Measurements from ENCODE around the gene KCNJ9. TPM values are rescaled to one million over a fixed set of nuclear protein-coding genes. Genes with fewer than 3 reads are reported as not detected.

Gene KCNJ9
- total RNA-seq, 3 donors from 2014 or later: not detected

GRCh38 chr1:160075836-160076235, 5.5 kb upstream of the KCNJ9 start:
- Mint-ChIP-seq H3K4me3 (no peak overlapping the region), H3K9me3 (no peaks in the 10 kb centered on the region), H3K4me1 (ENCODE audit: low read depth) (peaks cover 5% of the 10 kb centered on the region), H3K36me3 (ENCODE audit: insufficient read depth) (no peaks in the 10 kb centered on the region), H3K27me3 (ENCODE audit: low read depth) (peaks cover 54% of the 10 kb centered on the region)
- ATAC-seq (no peak), DNase-seq (no peak)

GRCh38 chr1:160076295-160076694, 5.0 kb upstream of the KCNJ9 start:
- Mint-ChIP-seq H3K4me3 (no peak overlapping the region), H3K27me3 (ENCODE audit: low read depth) (peaks cover 57% of the 10 kb centered on the region), H3K36me3 (ENCODE audit: insufficient read depth) (no peaks in the 10 kb centered on the region), H3K9me3 (no peaks in the 10 kb centered on the region), H3K4me1 (ENCODE audit: low read depth) (peaks cover 5% of the 10 kb centered on the region)
- no peak for DNase-seq
- no peak for ATAC-seq

- peaks cover 59% of the 10 kb centered on the region for H3K27me3 Mint-ChIP-seq (ENCODE audit: low read depth)
- H3K4me1 Mint-ChIP-seq (ENCODE audit: low read depth): peaks cover 5% of the 10 kb centered on the region
- H3K9me3 Mint-ChIP-seq: no peaks in the 10 kb centered on the region
- no peaks in the 10 kb centered on the region for H3K36me3 Mint-ChIP-seq (ENCODE audit: insufficient read depth)
- no peak overlapping the region for H3K4me3 Mint-ChIP-seq
- no peak for DNase-seq
- ATAC-seq: no peak
These were observed 3.9 kb upstream of the KCNJ9 start for GRCh38 chr1:160077486-160077885.

DNA sequence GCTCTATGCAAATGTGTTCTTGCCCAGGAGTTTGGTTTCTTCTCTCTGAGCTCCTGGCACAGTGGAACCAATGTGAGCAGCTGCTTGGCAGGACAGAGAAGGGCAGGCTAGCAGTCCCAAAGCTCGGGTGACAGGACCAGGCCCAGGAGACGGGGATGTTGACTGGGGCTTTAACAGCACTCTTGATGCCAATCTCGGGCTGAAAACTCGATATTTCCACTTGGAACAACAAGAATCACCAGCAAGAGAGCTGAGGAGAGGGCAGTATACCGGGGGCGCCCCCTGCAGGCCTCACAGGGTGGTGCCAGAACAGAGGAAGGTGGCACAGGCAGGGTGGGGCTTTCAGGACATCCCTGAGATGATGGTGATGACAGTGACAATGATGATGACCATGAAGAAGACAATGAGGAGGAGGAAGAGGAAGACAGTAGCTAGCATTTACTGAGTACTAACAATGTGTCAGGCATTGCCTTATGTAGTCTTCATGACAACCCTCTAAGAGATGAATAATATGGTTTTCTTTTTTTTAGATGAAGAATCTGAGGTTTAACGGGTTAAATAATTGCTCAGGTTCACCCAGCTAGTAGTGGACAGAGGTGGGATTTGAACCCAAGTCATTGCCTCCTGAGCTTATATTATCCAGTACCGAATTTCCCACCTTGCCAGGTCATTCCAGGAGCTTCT, 2.7 kb upstream of the KCNJ9 start:
- ATAC-seq (peak; percentile 86), DNase-seq (peak; percentile 48)
- H3K36me3 Mint-ChIP-seq (ENCODE audit: insufficient read depth): no peaks in the 10 kb centered on the region
- H3K27me3 Mint-ChIP-seq (ENCODE audit: low read depth): peaks cover 66% of the 10 kb centered on the region
- H3K4me1 Mint-ChIP-seq (ENCODE audit: low read depth): peaks cover 8% of the 10 kb centered on the region
- no peak overlapping the region for H3K4me3 Mint-ChIP-seq
- H3K9me3 Mint-ChIP-seq: no peaks in the 10 kb centered on the region

- DNase-seq (no peak), ATAC-seq (no peak)
- Mint-ChIP-seq H3K27me3 (ENCODE audit: low read depth) (peaks cover 65% of the 10 kb centered on the region), H3K4me3 (no peak overlapping the region), H3K9me3 (no peaks in the 10 kb centered on the region), H3K4me1 (ENCODE audit: low read depth) (peaks cover 12% of the 10 kb centered on the region), H3K36me3 (ENCODE audit: insufficient read depth) (no peaks in the 10 kb centered on the region)
These were observed 1.9 kb upstream of the KCNJ9 start for GRCh38 chr1:160079448-160079847.

- Mint-ChIP-seq H3K36me3 (ENCODE audit: insufficient read depth) (no peaks in the 10 kb centered on the region), H3K9me3 (no peaks in the 10 kb centered on the region), H3K4me3 (no peak overlapping the region), H3K27me3 (ENCODE audit: low read depth) (peaks cover 64% of the 10 kb centered on the region), H3K4me1 (ENCODE audit: low read depth) (peaks cover 14% of the 10 kb centered on the region)
- no peak for DNase-seq
- peak in 1 of 2 donors; percentile 11 for ATAC-seq
These were observed 797 bp upstream of the KCNJ9 start for GRCh38 chr1:160080381-160081100.

DNA sequence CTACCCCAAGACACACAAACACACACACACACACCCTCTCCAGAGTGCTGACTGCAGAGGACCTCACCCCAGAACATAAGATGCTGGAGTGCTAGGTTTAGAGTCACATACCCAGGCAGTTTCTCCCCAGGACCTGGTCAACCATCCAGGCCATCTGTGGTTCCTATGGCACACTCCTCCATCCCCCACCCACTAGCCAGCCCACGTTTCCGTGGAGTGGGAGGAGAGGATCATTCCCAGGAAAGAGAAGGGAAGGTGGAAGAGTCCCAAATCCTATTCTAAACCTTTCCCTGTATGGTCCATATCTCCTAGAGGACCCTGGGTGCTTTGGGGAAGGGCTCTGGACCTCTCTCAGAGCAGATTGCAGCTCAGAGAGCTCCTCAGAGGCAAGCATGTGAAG, 1.1 kb downstream of the KCNJ9 start:
- Mint-ChIP-seq H3K4me1 (ENCODE audit: low read depth) (peaks cover 15% of the 10 kb centered on the region), H3K27me3 (ENCODE audit: low read depth) (peaks cover 49% of the 10 kb centered on the region), H3K9me3 (no peaks in the 10 kb centered on the region), H3K4me3 (no peak overlapping the region), H3K36me3 (ENCODE audit: insufficient read depth) (peaks cover 6% of the 10 kb centered on the region)
- no peak for ATAC-seq
- DNase-seq: no peak

DNA sequence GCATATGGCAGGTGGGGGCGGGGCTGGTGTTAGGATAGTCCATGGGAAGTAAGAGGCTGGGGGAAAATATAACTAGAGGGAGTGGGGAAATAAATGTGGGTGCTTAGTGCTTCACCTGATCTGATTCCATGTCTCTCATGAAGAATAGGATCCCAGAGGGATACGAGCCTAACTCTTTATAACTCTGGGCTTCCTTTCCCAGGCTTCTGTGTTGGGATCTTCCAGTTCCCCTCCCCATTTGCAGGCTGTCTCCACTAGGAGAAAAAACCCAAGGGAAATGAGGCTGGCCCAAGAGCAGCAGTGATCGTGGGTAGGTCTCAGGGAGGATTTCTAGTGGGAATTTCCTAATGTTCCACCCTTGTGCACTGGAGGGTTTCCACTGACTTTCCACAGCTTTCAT, 1.6 kb downstream of the KCNJ9 start:
- ATAC-seq (no peak), DNase-seq (no peak)
- Mint-ChIP-seq H3K4me3 (peak overlapping the region; percentile 46), H3K4me1 (ENCODE audit: low read depth) (peaks cover 15% of the 10 kb centered on the region), H3K36me3 (ENCODE audit: insufficient read depth) (peaks cover 6% of the 10 kb centered on the region), H3K9me3 (no peaks in the 10 kb centered on the region), H3K27me3 (ENCODE audit: low read depth) (peaks cover 48% of the 10 kb centered on the region)

GRCh38 chr1:160083968-160084770, 2.8 kb downstream of the KCNJ9 start:
- H3K27me3 Mint-ChIP-seq (ENCODE audit: low read depth): peaks cover 40% of the 10 kb centered on the region
- peaks cover 15% of the 10 kb centered on the region for H3K36me3 Mint-ChIP-seq (ENCODE audit: insufficient read depth)
- ATAC-seq: peak; percentile 82 to 84
- peak overlapping the region; percentile 62 for H3K4me3 Mint-ChIP-seq
- H3K4me1 Mint-ChIP-seq (ENCODE audit: low read depth): peaks cover 15% of the 10 kb centered on the region
- H3K9me3 Mint-ChIP-seq: no peaks in the 10 kb centered on the region
- DNase-seq: peak; percentile 74

- Mint-ChIP-seq H3K36me3 (ENCODE audit: insufficient read depth) (peaks cover 15% of the 10 kb centered on the region), H3K27me3 (ENCODE audit: low read depth) (peaks cover 33% of the 10 kb centered on the region), H3K4me3 (no peak overlapping the region), H3K9me3 (no peaks in the 10 kb centered on the region), H3K4me1 (ENCODE audit: low read depth) (peaks cover 14% of the 10 kb centered on the region)
- DNase-seq (no peak), ATAC-seq (no peak)
These were observed 3.5 kb downstream of the KCNJ9 start for GRCh38 chr1:160084771-160085321.

DNA sequence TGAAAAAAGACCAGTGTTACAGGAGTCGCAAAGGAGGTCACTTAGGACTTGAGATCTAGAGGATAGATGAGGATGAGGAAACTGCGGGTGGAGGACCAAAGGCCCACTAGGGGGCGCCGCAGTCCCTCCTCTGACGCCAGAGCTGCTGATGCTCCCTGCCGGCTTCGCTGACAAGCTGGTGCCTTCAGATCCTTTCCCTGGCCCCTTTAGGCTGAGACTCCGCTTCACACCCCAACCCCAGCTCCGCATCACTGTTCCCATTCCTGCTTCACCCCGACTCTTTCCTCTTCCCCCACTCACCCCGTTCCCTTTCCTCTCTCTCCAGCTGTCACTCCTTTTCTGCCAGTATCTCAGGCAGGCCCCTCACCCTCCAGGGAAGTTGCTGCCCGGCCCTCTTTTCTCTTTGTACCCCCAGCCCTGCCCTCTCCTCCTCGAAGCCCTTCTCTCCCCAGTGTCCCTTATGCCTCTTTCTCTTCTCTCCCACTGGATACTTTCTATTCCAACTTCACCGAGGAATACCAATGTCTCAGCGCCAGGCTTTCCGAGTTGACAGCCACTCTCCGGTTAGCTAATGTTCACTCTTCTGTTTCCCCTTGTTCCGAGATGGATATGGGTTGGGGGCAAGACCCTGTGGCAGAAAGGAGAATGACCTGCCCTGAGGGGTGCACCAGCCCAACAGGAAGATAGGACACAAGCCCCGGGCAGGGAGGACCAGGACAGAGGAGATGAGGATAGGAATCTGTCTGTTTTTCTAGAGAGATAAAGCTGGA, 4.5 kb downstream of the KCNJ9 start:
- Mint-ChIP-seq H3K4me1 (ENCODE audit: low read depth) (peaks cover 12% of the 10 kb centered on the region), H3K36me3 (ENCODE audit: insufficient read depth) (peaks cover 18% of the 10 kb centered on the region), H3K9me3 (no peaks in the 10 kb centered on the region), H3K27me3 (ENCODE audit: low read depth) (peaks cover 23% of the 10 kb centered on the region), H3K4me3 (no peak overlapping the region)
- DNase-seq (peak; percentile 77), ATAC-seq (peak; percentile 53 to 67)

- DNase-seq (no peak), ATAC-seq (no peak)
- H3K27me3 Mint-ChIP-seq (ENCODE audit: low read depth): peaks cover 17% of the 10 kb centered on the region
- H3K9me3 Mint-ChIP-seq: no peaks in the 10 kb centered on the region
- peaks cover 12% of the 10 kb centered on the region for H3K4me1 Mint-ChIP-seq (ENCODE audit: low read depth)
- H3K36me3 Mint-ChIP-seq (ENCODE audit: insufficient read depth): peaks cover 18% of the 10 kb centered on the region
- H3K4me3 Mint-ChIP-seq: no peak overlapping the region
These were observed 5.1 kb downstream of the KCNJ9 start for GRCh38 chr1:160086456-160086892.

- H3K4me1 Mint-ChIP-seq (ENCODE audit: low read depth): peaks cover 12% of the 10 kb centered on the region
- no peak overlapping the region for H3K4me3 Mint-ChIP-seq
- peaks cover 11% of the 10 kb centered on the region for H3K27me3 Mint-ChIP-seq (ENCODE audit: low read depth)
- peaks cover 18% of the 10 kb centered on the region for H3K36me3 Mint-ChIP-seq (ENCODE audit: insufficient read depth)
- DNase-seq: no peak
- ATAC-seq: no peak
- no peaks in the 10 kb centered on the region for H3K9me3 Mint-ChIP-seq
These were observed 5.9 kb downstream of the KCNJ9 start for GRCh38 chr1:160087118-160087662.
